T-helper 17 cell (primary cell): ENCODE data around the gene RELB. TPM values are rescaled to one million over a fixed set of nuclear protein-coding genes. Genes with fewer than 3 reads are reported as not detected.
A peak's percentile ranks its signal among the peaks of the same experiment; 100 is the strongest.

Source experiments
- ATAC-seq: fragments of 150-1000 bp; cut with Tn5 transposase; 2 replicates; pipeline ENCODE4 v1.10.0; 2021; ENCODE audit warnings: mild to moderate bottlenecking, moderate library complexity
- DNase-seq, 3 donors: peaks; one replicate each; pipeline versions ENCODE4 v3.0.0 to v3.0.0-alpha.2; 2020 to 2021
- H3K9me3 ChIP-seq: one replicate; pipeline ENCODE4 v1.7.0; 2013; ENCODE audit warnings: low read length, mild to moderate bottlenecking; ENCODE audit not compliant: control insufficient read depth, poor library complexity, severe bottlenecking
- H3K27ac Mint-ChIP-seq: one replicate; pipeline ENCODE4 v1.8.0; 2022; ENCODE audit warnings: mild to moderate bottlenecking, moderate library complexity, mixed read lengths
- H3K27me3 Mint-ChIP-seq: one replicate; pipeline ENCODE4 v1.8.0; 2022; ENCODE audit warnings: mixed read lengths
- H3K36me3 Mint-ChIP-seq: one replicate; pipeline ENCODE4 v1.8.0; 2022; ENCODE audit warnings: low read depth, mixed read lengths
- H3K4me1 Mint-ChIP-seq: one replicate; pipeline ENCODE4 v1.8.0; 2022; ENCODE audit warnings: mild to moderate bottlenecking, mixed read lengths
- H3K4me3 Mint-ChIP-seq: one replicate; pipeline ENCODE4 v1.8.0; 2022; ENCODE audit warnings: mild to moderate bottlenecking, moderate library complexity, mixed read lengths
- total RNA-seq, 4 donors: library from RNA in 2 of 4; stranded (reverse) in 2 of 4; gene quantifications; one replicate each; pipeline ENCODE4 v1.2.3 and lab custom pipeline; 2022 to 2026

RELB gene
- total RNA-seq, 2 donors from 2014 or later: 128 to 136 TPM

- H3K36me3 Mint-ChIP-seq: peaks cover 7% of the 10 kb centered on the region
- H3K9me3 ChIP-seq: no peaks in the 10 kb centered on the region
- DNase-seq (no peak), ATAC-seq (no peak)
- H3K4me1 Mint-ChIP-seq: peaks cover 33% of the 10 kb centered on the region
- peak overlapping the region; percentile 97 for H3K27ac Mint-ChIP-seq
- H3K4me3 Mint-ChIP-seq: peak overlapping the region; percentile 100
- H3K27me3 Mint-ChIP-seq: no peaks in the 10 kb centered on the region
Observed at GRCh38 chr19:45040059-45040771, 39.0 kb downstream of the RELB start.

DNA sequence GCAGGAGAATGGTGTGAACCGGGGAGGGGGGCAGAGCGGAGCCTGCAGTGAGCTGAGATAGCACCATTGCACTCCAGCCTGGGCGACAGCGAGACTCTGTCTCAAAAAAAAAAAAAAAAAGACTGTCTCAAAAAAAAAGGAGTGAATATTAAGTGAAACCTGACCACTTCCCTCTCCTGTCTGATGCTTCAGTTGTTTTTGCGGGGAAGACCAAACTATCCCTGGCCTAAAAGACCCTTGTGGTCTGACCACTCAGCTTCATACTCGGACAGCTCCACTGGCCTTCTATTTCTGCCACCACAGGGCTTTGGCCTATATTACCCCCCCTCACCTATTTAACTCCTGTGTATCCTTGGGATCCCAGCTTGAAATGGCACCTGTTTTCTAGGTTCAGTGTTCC, 39.9 kb downstream of the RELB start:
- no peaks in the 10 kb centered on the region for H3K27me3 Mint-ChIP-seq
- H3K36me3 Mint-ChIP-seq: peaks cover 7% of the 10 kb centered on the region
- peak overlapping the region; percentile 50 for H3K4me3 Mint-ChIP-seq
- H3K9me3 ChIP-seq: no peaks in the 10 kb centered on the region
- H3K4me1 Mint-ChIP-seq: peaks cover 38% of the 10 kb centered on the region
- DNase-seq (no peak), ATAC-seq (no peak)
- H3K27ac Mint-ChIP-seq: peak overlapping the region; percentile 97

DNA sequence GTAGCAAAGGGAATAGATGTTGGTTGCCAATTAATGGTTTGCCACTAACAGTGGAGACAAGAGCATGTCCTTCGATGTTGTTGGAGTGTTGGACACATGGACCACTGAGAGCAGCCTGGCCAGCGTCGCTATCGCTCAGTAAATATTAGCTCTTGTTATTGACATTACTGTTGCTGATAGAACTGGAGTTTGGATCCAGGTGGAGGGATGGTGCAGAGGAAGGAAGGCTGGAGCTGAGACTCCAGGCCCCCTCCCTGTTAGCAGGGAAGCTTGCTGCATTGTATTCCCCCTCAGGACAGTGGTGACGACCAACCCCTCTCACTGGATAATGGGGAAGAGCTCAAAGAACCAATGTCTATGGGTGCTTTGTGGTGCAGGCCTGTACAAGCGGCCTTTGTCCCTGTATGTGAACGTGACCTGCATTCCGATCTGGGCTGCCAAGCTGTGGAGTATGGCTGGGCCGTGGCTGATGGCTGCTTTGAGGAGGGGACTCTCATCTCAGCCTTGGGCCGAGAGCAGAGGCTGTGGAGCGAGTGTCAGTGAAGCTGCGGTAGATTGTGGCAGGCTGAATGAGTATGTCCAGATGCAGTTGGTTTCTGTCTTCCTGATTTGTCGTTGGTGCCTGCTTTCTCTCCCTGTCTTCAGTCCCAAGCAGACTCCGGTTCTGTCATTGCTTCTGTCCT, 44.5 kb downstream of the RELB start:
- peak overlapping the region; percentile 31 for H3K4me3 Mint-ChIP-seq
- peak overlapping the region; percentile 78 for H3K27ac Mint-ChIP-seq
- H3K36me3 Mint-ChIP-seq: peaks cover 3% of the 10 kb centered on the region

DNA sequence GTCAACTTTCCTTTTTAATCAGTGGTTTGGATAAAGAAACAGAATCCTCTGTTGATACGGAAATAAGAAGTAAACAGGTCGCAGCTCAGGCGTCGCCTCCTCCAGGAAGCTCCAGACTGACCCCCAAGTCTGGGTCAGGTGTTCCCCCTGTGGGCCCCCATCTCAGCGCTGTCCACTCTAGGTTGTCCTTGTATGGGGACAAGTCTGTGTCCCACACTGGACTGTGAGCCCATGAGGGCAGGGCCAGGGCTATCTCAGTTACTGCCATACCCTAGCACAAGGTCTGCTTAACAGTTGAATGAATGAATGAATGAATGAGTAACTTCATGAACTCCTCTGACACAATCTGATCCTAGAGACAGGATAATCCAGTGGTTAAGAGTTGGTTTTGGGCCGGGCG, 45.1 kb downstream of the RELB start:
- Mint-ChIP-seq H3K36me3 (peaks cover 1% of the 10 kb centered on the region), H3K27ac (peak overlapping the region; percentile 78), H3K4me3 (no peak overlapping the region), H3K27me3 (no peaks in the 10 kb centered on the region), H3K4me1 (peaks cover 43% of the 10 kb centered on the region)
- no peak for DNase-seq
- H3K9me3 ChIP-seq: no peaks in the 10 kb centered on the region
- ATAC-seq: no peak

More for the DNA sequence above, 44.5 kb downstream of the RELB start:
- Mint-ChIP-seq H3K27me3 (no peaks in the 10 kb centered on the region), H3K4me1 (peaks cover 43% of the 10 kb centered on the region)
- DNase-seq: no peak
- ATAC-seq: no peak
- H3K9me3 ChIP-seq: no peaks in the 10 kb centered on the region

- no peaks in the 10 kb centered on the region for H3K9me3 ChIP-seq
- DNase-seq (no peak), ATAC-seq (peak; percentile 66)
- H3K27ac Mint-ChIP-seq: peak overlapping the region; percentile 78
- H3K4me3 Mint-ChIP-seq: peak overlapping the region; percentile 19
- no peaks in the 10 kb centered on the region for H3K27me3 Mint-ChIP-seq
- peaks cover 3% of the 10 kb centered on the region for H3K36me3 Mint-ChIP-seq
- H3K4me1 Mint-ChIP-seq: peaks cover 37% of the 10 kb centered on the region
Observed at GRCh38 chr19:45047188-45047797, 46.0 kb downstream of the RELB start.

DNA sequence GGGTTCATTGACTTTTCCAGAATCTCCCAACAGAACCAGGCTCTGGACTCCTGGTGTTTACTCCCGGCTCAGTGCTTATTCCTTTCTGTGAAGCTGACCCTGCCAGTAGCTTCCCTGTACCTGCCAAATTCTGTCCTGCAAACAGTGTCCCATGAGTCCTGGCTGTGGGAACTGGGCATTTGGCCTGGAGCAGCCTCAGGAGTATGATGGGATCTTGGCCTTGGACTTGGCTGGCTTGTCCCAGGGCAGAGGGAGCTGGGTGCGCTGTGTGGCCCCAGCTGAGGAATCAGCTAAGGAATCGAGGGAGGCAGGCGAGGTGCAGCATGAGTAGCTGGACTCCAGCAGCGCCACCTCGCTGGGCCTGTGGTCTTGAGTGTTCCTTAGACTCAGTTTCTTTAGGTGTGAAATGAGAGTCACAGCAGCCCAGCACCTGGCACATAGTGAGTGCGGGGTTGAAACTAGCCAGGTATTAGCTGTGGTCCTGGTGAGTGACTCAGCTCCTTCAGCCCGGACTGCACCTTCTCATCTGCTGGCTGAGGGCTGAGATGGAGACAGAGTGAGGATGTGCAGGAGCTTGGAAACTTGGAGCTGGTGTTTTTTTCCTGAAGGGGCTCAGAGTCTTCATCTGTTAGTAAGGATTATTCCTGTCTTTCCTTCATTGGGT, 47.9 kb downstream of the RELB start:
- no peak for ATAC-seq
- H3K9me3 ChIP-seq: no peaks in the 10 kb centered on the region
- Mint-ChIP-seq H3K27me3 (no peaks in the 10 kb centered on the region), H3K4me1 (peaks cover 37% of the 10 kb centered on the region), H3K4me3 (no peak overlapping the region), H3K27ac (peak overlapping the region; percentile 84), H3K36me3 (peaks cover 3% of the 10 kb centered on the region)
- DNase-seq: no peak

- Mint-ChIP-seq H3K36me3 (peaks cover 5% of the 10 kb centered on the region), H3K4me3 (no peak overlapping the region)
Observed at GRCh38 chr19:45050036-45050435, 48.8 kb downstream of the RELB start.

GRCh38 chr19:45051929-45052579, 50.8 kb downstream of the RELB start:
- H3K4me3 Mint-ChIP-seq: no peak overlapping the region
- peaks cover 5% of the 10 kb centered on the region for H3K36me3 Mint-ChIP-seq
- H3K27me3 Mint-ChIP-seq: no peaks in the 10 kb centered on the region
- H3K27ac Mint-ChIP-seq: no peak overlapping the region
- peaks cover 25% of the 10 kb centered on the region for H3K4me1 Mint-ChIP-seq
- ATAC-seq: peak; percentile 67
- no peak for DNase-seq
- no peaks in the 10 kb centered on the region for H3K9me3 ChIP-seq

More at GRCh38 chr19:45050036-45050435, 48.8 kb downstream of the RELB start:
- ATAC-seq: no peak
- Mint-ChIP-seq H3K27ac (no peak overlapping the region), H3K4me1 (peaks cover 37% of the 10 kb centered on the region), H3K27me3 (no peaks in the 10 kb centered on the region)
- no peaks in the 10 kb centered on the region for H3K9me3 ChIP-seq
- no peak for DNase-seq

- H3K27me3 Mint-ChIP-seq: no peaks in the 10 kb centered on the region
- peaks cover 21% of the 10 kb centered on the region for H3K36me3 Mint-ChIP-seq
- ATAC-seq: no peak
Observed at GRCh38 chr19:45056831-45057230, 55.6 kb downstream of the RELB start.

GRCh38 chr19:45057444-45057843, 56.2 kb downstream of the RELB start:
- Mint-ChIP-seq H3K4me3 (no peak overlapping the region), H3K36me3 (peaks cover 18% of the 10 kb centered on the region), H3K27me3 (no peaks in the 10 kb centered on the region), H3K27ac (no peak overlapping the region), H3K4me1 (peaks cover 15% of the 10 kb centered on the region)
- H3K9me3 ChIP-seq: no peaks in the 10 kb centered on the region
- ATAC-seq (no peak), DNase-seq (no peak)

More at GRCh38 chr19:45056831-45057230, 55.6 kb downstream of the RELB start:
- Mint-ChIP-seq H3K27ac (no peak overlapping the region), H3K4me3 (no peak overlapping the region), H3K4me1 (peaks cover 18% of the 10 kb centered on the region)
- no peak for DNase-seq
- no peaks in the 10 kb centered on the region for H3K9me3 ChIP-seq

- peaks cover 15% of the 10 kb centered on the region for H3K4me1 Mint-ChIP-seq
- no peaks in the 10 kb centered on the region for H3K9me3 ChIP-seq
- DNase-seq (no peak), ATAC-seq (no peak)
- peak overlapping the region; percentile 62 for H3K4me3 Mint-ChIP-seq
- peaks cover 18% of the 10 kb centered on the region for H3K36me3 Mint-ChIP-seq
- peak overlapping the region; percentile 27 for H3K27ac Mint-ChIP-seq
- H3K27me3 Mint-ChIP-seq: no peaks in the 10 kb centered on the region
Observed at GRCh38 chr19:45058622-45059159, 57.4 kb downstream of the RELB start.

DNA sequence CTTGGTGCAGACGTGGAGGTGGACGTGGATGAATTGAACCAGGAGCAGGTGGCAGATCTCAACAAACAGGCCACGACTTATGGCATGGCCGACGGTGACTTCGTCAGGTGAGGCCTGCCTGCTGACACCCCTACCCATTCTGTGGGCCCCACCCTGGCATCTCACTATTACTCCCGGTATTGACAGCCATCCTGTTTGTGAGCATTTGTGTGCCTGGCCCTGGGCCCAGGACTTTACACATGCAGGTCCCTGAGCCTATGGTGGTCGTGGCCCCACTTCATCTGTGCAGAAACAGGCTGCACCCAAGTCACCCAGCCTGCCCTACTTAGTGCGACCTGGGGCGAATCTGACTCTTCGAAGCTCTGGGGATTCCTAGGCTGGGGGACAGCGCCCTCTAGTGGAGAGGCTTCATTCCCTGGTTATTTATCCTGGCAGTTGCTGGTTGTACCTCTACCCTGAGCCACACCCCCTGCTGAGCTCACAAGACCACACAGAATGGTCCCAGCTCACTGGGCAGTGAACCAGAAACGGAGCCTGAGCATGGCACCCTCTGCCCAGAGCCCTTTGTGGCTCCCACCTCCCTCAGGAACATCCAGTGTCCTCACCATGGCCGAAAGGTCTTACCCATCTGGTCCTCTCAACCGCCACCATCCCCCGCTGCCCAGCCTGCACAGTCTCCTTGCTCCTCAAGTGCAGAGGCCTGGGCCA, 58.1 kb downstream of the RELB start:
- H3K9me3 ChIP-seq: no peaks in the 10 kb centered on the region
- H3K4me3 Mint-ChIP-seq: no peak overlapping the region
- ATAC-seq: peak; percentile 89
- H3K27me3 Mint-ChIP-seq: no peaks in the 10 kb centered on the region
- H3K27ac Mint-ChIP-seq: peak overlapping the region; percentile 27
- DNase-seq: peak; percentile 65 to 88 (median 67)
- H3K36me3 Mint-ChIP-seq: peaks cover 18% of the 10 kb centered on the region
- H3K4me1 Mint-ChIP-seq: peaks cover 15% of the 10 kb centered on the region
